Inflammatory macrophage treated with lipopolysaccharide for 1 hour (primary cell): ENCODE data around the gene TFF1.

Source experiments
- DNase-seq, 2 donors: peaks; one replicate each; pipeline ENCODE4 v3.0.0-alpha.2; 2020 to 2022

TFF1 gene

DNA sequence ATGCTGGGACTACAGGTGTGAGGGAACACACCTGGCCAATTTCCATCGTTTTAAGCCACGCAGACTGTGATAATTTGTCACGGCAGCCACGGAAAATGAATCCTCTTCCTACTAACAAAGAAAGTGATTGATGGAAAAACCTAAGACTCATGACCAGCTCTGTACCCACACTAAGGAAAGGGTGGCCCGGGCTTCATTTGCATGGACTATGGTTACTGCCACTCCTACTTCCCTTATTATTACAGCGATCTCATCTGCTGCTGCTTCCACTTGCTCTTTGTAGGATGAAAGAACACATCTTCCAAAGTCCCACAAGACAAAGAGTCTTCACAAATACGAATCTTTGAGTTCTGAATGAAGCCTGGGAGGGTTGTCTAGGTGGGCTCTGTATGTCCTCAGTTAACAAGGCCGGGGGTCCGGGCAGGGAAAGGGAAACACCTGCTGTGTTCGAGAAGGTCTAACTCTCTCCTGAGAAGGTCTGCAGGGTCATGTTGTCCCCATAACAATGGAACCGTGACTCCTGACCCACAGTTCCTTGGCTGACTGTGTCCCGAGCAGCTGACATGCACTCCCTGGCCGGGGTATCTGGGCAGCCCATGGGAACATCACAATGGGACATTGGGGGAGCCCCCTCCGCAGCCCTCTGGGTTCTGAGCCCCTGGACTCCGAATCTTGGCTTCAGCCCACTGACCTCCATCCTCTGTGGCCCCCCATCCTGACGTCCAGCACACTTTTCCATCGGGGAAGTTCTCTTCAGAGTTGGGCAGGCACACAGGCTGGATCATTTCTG is 13.3 kb upstream of the TFF1 start:
- DNase-seq = peak; percentile 43 to 50

GRCh38 chr21:42378418-42378817 is 12.1 kb upstream of the TFF1 start:
- no peak for DNase-seq

GRCh38 chr21:42377951-42378340 is 11.6 kb upstream of the TFF1 start:
- DNase-seq = no peak

DNA sequence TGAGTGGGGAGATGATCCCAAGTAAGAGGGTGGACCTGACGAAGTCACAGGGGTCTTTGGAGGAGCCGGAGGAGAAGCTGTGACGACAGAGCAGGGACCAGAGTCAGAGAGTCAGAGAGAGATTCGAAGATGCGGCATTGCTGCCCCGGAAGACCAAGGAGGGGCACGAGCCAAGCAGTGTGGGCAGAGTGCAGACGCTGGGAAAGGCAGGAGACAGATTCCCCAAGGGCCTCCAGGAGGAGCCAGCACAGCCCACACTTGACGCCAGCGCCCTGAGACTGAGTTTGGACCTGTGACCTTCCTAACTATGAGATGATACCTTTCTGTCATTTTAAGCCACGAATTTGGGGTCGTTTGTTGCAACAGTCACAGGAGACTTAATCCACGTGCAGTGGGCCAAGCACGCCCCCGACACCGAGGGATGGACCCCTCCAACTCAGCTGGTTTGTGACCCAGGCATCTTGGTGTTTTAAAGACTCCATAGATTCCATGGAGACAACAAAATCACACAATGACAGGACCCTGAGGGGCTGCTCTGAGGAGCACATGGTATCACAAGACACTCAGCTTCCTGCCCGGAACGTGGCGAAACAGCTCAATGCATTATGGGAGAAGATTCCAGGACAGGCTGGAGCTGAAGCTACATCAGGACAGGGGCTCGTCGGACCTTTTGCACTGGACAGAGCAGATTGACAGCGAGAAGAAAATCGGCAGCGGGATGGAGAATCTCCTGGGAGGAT is 11.0 kb upstream of the TFF1 start:
- DNase-seq = no peak

GRCh38 chr21:42376338-42376982 is 10.1 kb upstream of the TFF1 start:
- no peak for DNase-seq

- DNase-seq = no peak
Observed at GRCh38 chr21:42375966-42376337, 9.6 kb upstream of the TFF1 start.

DNA sequence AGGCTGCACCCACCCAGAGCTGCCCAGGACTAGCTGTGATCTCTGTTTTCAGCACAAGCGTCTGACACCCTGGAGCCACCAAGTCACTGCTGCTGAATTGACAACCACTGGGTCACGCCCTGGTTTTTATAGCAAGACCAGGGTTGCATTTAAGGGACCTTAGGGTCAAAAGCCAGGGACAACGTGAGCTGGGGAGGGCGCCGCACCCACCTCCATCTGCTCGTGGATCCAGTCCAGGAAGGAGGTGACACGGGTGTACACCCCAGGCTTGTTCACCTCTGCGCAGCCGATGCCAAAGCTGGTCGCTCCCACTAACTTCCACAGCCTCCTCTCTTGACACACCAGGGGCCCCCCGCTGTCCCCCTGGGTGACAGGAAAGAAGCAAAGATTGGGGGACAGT is 9.2 kb upstream of the TFF1 start:
- DNase-seq = no peak

GRCh38 chr21:42374864-42375499 is 8.6 kb upstream of the TFF1 start:
- no peak for DNase-seq

DNA sequence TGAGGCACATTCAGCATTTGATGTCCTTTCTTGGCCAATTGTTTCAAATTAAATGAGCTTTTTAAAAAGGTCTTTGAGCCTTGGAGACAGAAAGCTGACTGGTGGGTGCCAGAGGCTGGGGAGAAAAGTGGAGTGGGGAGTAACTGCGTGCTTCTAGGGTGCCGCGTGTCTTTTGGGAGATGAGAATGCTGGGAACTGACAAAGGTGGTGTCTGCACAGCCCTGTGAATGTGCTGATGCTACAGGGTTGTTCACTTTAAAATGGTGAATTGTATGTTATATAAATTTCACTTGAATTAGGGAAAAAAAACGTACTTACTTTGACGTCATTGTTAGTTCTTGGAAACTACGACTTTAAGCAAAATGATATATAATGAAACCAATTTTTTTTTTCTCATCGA is 8.1 kb upstream of the TFF1 start:
- DNase-seq = no peak

- no peak for DNase-seq
Observed at GRCh38 chr21:42373908-42374455, 7.6 kb upstream of the TFF1 start.

GRCh38 chr21:42373196-42373907 is 7.0 kb upstream of the TFF1 start:
- DNase-seq = no peak

DNA sequence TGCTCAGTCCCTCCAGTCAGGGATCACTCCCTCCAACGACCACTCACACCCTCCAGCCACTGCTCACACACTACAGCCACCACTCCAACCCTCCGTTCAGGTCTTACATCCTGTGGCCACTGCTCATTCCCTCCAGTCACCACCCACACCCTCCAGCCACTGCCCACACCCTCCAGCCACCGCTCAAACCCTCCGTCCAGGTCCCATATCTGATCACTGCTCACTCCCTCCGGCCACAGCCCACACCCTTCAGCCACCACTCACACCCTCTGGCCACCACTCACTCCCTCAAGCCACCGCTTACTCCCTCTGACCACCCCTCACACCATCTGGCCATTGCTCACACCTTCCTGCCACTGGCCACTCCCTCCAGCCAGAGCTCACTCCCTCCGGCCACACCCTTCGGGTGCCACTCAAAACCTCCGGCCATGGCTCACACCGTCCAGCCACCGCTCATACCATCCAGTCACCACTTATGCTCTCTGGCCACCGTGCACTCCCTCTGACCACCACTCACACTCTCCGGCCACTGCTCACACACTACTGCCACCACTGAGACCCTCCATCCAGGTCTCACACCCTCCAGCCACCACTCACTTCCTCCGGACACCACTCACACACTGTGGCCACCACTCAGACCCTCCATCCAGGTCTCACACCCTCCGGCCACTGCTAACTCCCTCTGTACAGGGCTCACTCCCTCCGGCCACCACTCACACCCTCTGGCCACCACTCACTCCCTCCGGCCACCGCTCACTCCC is 4.7 kb upstream of the TFF1 start:
- no peak for DNase-seq

- DNase-seq = no peak
Observed at GRCh38 chr21:42369821-42370220, 3.5 kb upstream of the TFF1 start.

- DNase-seq = no peak
Observed at GRCh38 chr21:42367367-42368165, 1.2 kb upstream of the TFF1 start.

- DNase-seq = no peak
Observed at GRCh38 chr21:42365770-42366169, 565 bp downstream of the TFF1 start.

- no peak for DNase-seq
Observed at GRCh38 chr21:42364304-42364865, 1.9 kb downstream of the TFF1 start.

GRCh38 chr21:42363312-42363711 is 3.0 kb downstream of the TFF1 start:
- no peak for DNase-seq

DNA sequence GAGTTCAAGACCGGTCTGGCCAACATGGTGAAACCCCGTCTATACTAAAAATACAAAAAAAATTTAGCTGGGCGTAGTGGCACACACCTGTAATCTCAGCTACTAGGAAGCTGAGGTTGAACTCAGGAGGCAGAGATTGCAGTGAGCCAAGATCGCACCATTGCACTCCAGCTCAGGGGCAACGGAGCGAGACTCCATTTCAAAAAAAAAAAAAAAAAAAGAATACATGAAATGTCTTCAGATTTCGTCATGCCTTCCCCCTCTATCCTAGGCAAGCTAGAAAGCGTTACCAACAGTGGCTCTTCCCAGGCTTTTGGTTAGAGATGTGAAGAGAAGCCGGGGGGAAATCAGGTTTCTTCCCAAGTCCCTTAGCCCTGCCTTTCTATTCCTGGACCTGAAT is 3.6 kb downstream of the TFF1 start:
- no peak for DNase-seq

- DNase-seq = no peak
Observed at GRCh38 chr21:42362198-42362597, 4.1 kb downstream of the TFF1 start.

DNA sequence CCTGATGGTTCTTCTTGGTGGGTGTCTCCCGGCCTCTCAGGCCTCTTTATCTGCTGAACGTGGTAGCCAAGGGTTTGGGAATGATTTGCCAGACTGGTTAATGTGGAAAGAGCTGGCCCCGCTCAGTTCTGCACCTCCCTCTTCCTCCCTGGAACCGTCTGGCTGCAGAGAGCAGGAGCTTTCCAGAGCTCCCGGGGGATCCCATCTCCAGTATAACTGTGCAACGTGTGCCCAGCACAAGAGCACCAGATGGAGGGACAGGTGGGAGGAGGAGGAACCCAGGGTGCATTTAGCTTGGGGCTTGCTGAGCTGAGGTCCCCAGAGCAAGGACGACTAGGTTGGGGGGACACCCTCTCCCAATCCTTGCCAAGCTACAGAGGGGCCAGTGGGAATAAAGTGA is 5.0 kb downstream of the TFF1 start:
- no peak for DNase-seq

- DNase-seq = no peak
Observed at GRCh38 chr21:42360317-42360716, 6.0 kb downstream of the TFF1 start.
